ENCODE measurements around the gene DPH2.

DNA sequence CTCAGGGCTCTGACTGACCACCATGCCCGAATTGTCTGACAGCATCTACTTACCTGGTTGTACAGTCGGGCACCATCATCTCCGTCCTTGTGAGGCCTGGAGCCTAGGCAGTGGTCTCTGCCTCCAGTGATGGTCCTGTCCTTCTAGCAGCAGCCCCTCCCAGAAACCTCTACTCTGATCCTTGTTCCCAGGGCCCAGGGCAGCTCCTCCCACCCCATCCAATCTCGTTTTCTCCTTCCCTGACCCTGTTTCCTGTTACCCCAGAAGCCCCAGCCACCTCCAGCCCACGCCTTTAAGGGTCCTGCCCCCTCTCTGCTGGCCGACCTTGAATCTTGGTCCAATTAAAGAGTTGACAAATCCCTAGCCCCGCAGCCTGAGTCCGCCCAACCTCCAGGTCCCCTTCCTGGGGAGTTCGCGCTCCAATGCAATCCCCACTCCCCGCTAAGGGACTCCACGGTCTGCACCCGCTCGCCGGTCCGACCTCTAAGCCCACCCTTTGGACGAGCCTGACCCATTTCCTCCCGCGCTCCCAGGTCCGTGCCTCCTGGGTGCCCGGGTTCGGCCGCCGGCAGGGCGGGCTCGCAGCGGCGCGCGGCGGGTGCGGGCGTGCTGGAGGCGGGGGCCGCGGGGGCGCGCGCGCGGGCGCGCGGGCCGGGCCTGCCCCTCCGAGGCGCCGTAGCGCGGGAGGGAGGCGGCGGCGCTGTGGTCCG lies 8.9 kb downstream of the DPH2 start, which contains the start of gene B4GALT2:
- TF ChIP-seq BACH1 (IDR thresholded peaks at IDR 0.05; ENCODE audit: low read length) = no peak
- no peak for TF ChIP-seq ZNF274 (IDR thresholded peaks at IDR 0.05; ENCODE audit: borderline replicate concordance, extremely low read depth, low read length)
- TF ChIP-seq, protein P1, sequence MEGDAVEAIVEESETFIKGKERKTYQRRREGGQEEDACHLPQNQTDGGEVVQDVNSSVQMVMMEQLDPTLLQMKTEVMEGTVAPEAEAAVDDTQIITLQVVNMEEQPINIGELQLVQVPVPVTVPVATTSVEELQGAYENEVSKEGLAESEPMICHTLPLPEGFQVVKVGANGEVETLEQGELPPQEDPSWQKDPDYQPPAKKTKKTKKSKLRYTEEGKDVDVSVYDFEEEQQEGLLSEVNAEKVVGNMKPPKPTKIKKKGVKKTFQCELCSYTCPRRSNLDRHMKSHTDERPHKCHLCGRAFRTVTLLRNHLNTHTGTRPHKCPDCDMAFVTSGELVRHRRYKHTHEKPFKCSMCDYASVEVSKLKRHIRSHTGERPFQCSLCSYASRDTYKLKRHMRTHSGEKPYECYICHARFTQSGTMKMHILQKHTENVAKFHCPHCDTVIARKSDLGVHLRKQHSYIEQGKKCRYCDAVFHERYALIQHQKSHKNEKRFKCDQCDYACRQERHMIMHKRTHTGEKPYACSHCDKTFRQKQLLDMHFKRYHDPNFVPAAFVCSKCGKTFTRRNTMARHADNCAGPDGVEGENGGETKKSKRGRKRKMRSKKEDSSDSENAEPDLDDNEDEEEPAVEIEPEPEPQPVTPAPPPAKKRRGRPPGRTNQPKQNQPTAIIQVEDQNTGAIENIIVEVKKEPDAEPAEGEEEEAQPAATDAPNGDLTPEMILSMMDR (IDR thresholded peaks at IDR 0.05; ENCODE audit: control extremely low read depth in 1 of 3, insufficient read depth in 1 of 3, low read depth in 1 of 3, low read length in 3 of 3) = no peak
- peak; percentile 49; the same call in 1 of the 2 replicates for TF ChIP-seq PHF8 (conservative IDR thresholded peaks at IDR 0.05; ENCODE audit: low read depth, low read length)
- TF ChIP-seq CHD2 (IDR thresholded peaks at IDR 0.05; ENCODE audit: low read length) = no peak
- no peak for TF ChIP-seq SIX5 (IDR thresholded peaks at IDR 0.05; ENCODE audit: low read depth, low read length)
- no peak; the same call in 1 of the 2 replicates for TF ChIP-seq RBBP5 (IDR thresholded peaks at IDR 0.05; ENCODE audit: borderline replicate concordance, low read depth, low read length)
- no peak for TF ChIP-seq JUND (IDR thresholded peaks at IDR 0.05; ENCODE audit: low read length)
- TF ChIP-seq POLR2A (IDR thresholded peaks at IDR 0.05; ENCODE audit: control extremely low read depth in 1 of 2, low read depth in 2 of 2, low read length in 2 of 2) = peak in 1 of 2 experiments; percentile 57; a peak in 2 of 3 replicates
- TF ChIP-seq POLR2AphosphoS5 (IDR thresholded peaks at IDR 0.05; ENCODE audit: low read depth, low read length) = no peak; the same call in 1 of the 2 replicates
- no peak for TF ChIP-seq TEAD4 (IDR thresholded peaks at IDR 0.05; ENCODE audit: low read depth, low read length)

Measured in H1 (cell line).